Upper lobe of right lung (tissue), 1 donor: Measurements from ENCODE around the gene FGF19. TPM values are rescaled to one million over a fixed set of nuclear protein-coding genes. Genes with fewer than 3 reads are reported as not detected.

Source experiments
- ATAC-seq: fragments of 200-7000 bp; cut with Tn5 transposase; one replicate; pipeline ENCODE4 v1.9.1; 2020; ENCODE audit warnings: mild to moderate bottlenecking, moderate library complexity
- DNase-seq: peaks from one replicate; pipeline ENCODE4 v3.0.0-alpha.2; 2020
- H3K27ac ChIP-seq: fragments of 200-600 bp; one replicate; pipeline ENCODE4 v1.8.0; 2022
- H3K27me3 ChIP-seq: fragments of 200-600 bp; one replicate; pipeline ENCODE4 v1.8.0; 2022; ENCODE audit warnings: mild to moderate bottlenecking
- H3K36me3 ChIP-seq: fragments of 200-600 bp; one replicate; pipeline ENCODE4 v1.8.0; 2022
- H3K4me1 ChIP-seq: fragments of 200-600 bp; one replicate; pipeline ENCODE4 v1.8.0; 2022
- H3K4me3 ChIP-seq: fragments of 200-600 bp; one replicate; pipeline ENCODE4 v1.8.0; 2022; ENCODE audit warnings: mild to moderate bottlenecking
- H3K9me3 ChIP-seq: fragments of 200-600 bp; one replicate; pipeline ENCODE4 v1.8.0; 2022
- intact Hi-C: fragments of 100-400 bp; cut with DNase I; formaldehyde crosslinking; loops from one replicate; pipeline ENCODE4 v1.11.0; 2022
- total RNA-seq: library from RNA; stranded (reverse); fragmentation: NEBNext Ultra II Directional; extraction: Animal tissue kit (Norgen Biotek cat#: 25700); gene quantifications from one replicate; pipeline ENCODE4 v1.2.1, GENCODE V29; 2021
- TF ChIP-seq, protein P1 (sequence below): fragments of 200-600 bp; IDR thresholded peaks from one replicate; pipeline ENCODE4 v1.8.0; 2022; ENCODE audit warnings: antibody characterized with exemption
- donor health status: DM: no; HTN: yes; CAD: no; lungs with severe emphysema.

The FGF19 gene
- total RNA-seq, 1 donor from 2014 or later: not detected

DNA sequence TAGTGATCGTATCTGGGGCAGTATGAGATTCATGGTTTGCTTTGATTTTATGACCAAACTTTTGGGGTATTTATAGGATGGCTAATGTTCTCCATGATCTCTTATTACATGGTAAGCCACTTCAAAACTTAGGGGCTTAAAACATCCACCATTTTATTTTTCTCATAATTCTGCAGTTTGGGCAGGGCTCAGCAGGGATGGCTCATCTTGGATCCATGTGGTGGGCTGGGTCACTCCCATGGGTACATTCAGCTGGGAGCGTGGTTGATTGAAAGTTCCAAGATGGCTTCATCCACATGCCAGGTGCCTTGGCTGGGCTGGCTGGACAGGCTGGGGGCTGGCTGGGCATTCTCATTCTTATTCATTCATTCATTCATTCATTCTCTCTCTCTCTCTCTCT is 30.5 kb upstream of the FGF19 start:
- H3K36me3 ChIP-seq: no peaks in the 10 kb centered on the region
- DNase-seq (no peak), ATAC-seq (no peak)
- H3K27ac ChIP-seq: no peak overlapping the region
- H3K4me1 ChIP-seq: no peaks in the 10 kb centered on the region
- no peaks in the 10 kb centered on the region for H3K27me3 ChIP-seq
- intact Hi-C loops: no loop called here
- no peaks in the 10 kb centered on the region for H3K9me3 ChIP-seq
- TF ChIP-seq, protein P1, sequence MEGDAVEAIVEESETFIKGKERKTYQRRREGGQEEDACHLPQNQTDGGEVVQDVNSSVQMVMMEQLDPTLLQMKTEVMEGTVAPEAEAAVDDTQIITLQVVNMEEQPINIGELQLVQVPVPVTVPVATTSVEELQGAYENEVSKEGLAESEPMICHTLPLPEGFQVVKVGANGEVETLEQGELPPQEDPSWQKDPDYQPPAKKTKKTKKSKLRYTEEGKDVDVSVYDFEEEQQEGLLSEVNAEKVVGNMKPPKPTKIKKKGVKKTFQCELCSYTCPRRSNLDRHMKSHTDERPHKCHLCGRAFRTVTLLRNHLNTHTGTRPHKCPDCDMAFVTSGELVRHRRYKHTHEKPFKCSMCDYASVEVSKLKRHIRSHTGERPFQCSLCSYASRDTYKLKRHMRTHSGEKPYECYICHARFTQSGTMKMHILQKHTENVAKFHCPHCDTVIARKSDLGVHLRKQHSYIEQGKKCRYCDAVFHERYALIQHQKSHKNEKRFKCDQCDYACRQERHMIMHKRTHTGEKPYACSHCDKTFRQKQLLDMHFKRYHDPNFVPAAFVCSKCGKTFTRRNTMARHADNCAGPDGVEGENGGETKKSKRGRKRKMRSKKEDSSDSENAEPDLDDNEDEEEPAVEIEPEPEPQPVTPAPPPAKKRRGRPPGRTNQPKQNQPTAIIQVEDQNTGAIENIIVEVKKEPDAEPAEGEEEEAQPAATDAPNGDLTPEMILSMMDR: no peak
- H3K4me3 ChIP-seq: no peak overlapping the region

DNA sequence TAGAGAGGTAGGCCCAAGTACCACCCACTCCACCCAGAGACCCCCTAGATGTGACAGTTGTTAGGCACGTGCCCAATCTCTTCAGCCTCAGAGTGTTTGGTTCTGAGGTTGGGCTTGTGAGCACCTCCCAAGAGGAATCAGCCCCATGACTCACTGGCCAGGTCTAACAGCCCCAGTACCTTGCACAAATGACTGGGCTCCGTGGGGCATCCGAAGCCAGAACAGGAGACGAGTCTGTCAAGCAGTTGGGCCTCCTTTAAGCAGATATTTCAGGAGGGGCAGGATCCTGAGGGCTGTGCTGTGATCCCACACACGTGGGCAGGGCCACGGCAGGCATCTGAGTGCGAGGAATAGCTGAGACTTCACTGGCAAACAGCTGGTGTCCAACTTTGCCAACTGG is 29.1 kb upstream of the FGF19 start:
- intact Hi-C loops: no loop called here
- H3K9me3 ChIP-seq: no peaks in the 10 kb centered on the region
- no peaks in the 10 kb centered on the region for H3K27me3 ChIP-seq
- H3K4me1 ChIP-seq: no peaks in the 10 kb centered on the region
- H3K36me3 ChIP-seq: no peaks in the 10 kb centered on the region
- H3K4me3 ChIP-seq: no peak overlapping the region
- no peak for ATAC-seq
- TF ChIP-seq, protein P1: no peak
- DNase-seq: no peak
- no peak overlapping the region for H3K27ac ChIP-seq

DNA sequence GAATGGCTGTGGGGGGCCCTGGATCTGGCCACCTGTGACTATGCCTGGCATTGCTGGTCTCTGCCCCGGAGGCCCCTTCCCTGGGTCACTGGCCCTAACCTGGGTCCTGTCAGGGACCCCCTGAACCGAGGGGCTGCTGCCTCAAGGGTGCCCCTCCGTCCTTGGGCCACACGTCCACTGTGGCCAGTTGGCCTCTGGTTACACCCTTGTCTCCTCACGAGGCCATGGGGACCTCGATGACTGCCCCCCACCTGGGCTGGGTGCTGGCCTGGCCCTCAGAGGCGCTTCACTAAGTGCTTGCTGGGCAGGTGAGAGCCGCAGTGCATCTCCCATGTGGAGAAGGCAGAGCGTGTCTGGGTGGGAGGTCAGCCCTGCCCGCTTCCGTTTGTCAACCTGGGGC is 27.3 kb upstream of the FGF19 start:
- no peak overlapping the region for H3K4me3 ChIP-seq
- no peak overlapping the region for H3K27ac ChIP-seq
- intact Hi-C loops: no loop called here
- DNase-seq: no peak
- TF ChIP-seq, protein P1: no peak
- ATAC-seq: no peak
- H3K4me1 ChIP-seq: no peaks in the 10 kb centered on the region
- H3K9me3 ChIP-seq: no peaks in the 10 kb centered on the region
- peaks cover 5% of the 10 kb centered on the region for H3K27me3 ChIP-seq
- no peaks in the 10 kb centered on the region for H3K36me3 ChIP-seq

DNA sequence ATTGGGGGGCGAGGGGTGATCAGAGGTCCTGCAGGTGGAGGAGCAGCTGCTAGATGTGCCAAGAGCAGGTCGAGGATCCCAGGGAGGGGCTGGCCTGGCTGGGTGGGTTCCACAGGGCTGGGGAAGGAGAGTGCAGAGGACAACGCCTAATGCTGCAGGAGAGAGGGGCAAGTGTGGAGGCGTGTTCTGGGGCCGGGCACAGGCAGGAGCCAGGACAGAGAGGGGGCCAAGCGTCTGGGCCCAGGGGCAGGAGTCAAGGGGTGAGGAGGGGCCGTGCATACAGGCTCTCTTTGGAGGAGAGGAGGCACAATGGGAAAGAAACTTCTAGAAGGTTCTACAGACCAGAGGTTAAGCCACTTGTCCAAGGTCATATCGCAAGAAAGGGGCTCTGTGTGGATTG is 26.7 kb upstream of the FGF19 start:
- ATAC-seq (no peak), DNase-seq (no peak)
- TF ChIP-seq, protein P1: no peak
- intact Hi-C loops: no loop called here
- Histone ChIP-seq H3K9me3 (no peaks in the 10 kb centered on the region), H3K36me3 (no peaks in the 10 kb centered on the region), H3K27me3 (peaks cover 11% of the 10 kb centered on the region), H3K4me1 (no peaks in the 10 kb centered on the region), H3K27ac (no peak overlapping the region), H3K4me3 (no peak overlapping the region)

DNA sequence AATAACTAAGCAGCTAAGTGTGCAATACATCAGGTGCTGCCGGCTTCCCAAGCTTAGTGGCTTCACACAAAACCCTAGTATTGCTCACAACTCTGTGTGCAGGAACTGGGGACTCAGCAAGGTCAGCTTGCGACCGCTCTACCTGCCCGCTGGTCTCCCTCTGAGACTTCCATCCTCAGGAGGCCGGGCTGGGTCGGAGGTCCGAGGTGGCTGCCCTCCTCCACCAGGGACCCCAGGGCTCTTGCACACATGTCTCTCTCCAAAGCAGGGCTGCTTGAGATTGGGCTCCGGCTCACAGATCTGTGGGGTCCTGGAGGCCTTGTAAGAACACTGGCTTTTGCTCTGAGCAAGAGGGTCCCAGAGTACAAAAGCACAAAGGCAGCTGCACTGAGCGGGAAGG is 25.4 kb upstream of the FGF19 start:
- intact Hi-C loops: no loop called here
- Histone ChIP-seq H3K27me3 (peaks cover 18% of the 10 kb centered on the region), H3K4me1 (no peaks in the 10 kb centered on the region), H3K27ac (no peak overlapping the region), H3K9me3 (no peaks in the 10 kb centered on the region), H3K4me3 (no peak overlapping the region), H3K36me3 (no peaks in the 10 kb centered on the region)
- TF ChIP-seq, protein P1: no peak
- no peak for ATAC-seq
- no peak for DNase-seq

DNA sequence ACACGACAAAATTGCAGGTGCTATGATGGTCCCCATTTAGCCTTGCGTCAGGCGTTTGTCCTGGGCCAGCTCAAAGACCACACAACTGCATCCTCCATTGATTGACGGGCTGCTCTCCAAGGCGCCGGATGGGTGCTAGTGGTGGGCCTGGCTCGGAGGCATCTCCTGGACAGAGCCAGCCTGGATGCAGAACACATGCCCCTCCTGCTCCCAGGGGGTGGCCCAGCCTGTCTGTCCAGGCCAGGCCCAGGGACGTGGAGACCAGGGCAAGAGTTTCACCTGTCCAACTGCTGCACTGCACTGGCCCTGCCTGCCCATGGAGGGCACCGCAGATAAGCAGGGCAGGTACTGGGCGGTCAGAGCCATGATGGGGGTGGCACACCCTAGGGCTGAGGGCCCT is 23.4 kb upstream of the FGF19 start:
- no peaks in the 10 kb centered on the region for H3K36me3 ChIP-seq
- peak; percentile 5 for ATAC-seq
- no peak for DNase-seq
- intact Hi-C loops: no loop called here
- H3K4me1 ChIP-seq: no peaks in the 10 kb centered on the region
- peaks cover 27% of the 10 kb centered on the region for H3K27me3 ChIP-seq
- TF ChIP-seq, protein P1: no peak
- H3K9me3 ChIP-seq: no peaks in the 10 kb centered on the region
- H3K4me3 ChIP-seq: no peak overlapping the region
- no peak overlapping the region for H3K27ac ChIP-seq
